Suprapubic skin (tissue), 4 donors: ENCODE data around the gene POLG2. TPM values are rescaled to one million over a fixed set of nuclear protein-coding genes. Genes with fewer than 3 reads are reported as not detected.

Experiments
- DNase-seq, 2 donors: peaks; one replicate each; pipeline ENCODE4 v3.0.0-alpha.2; 2019; ENCODE audit warnings: low spot score in 2 of 2
- H3K27ac ChIP-seq: fragments of 200-600 bp; sonication (generic); one replicate; pipeline ENCODE4 v1.5.1; 2019
- H3K27me3 ChIP-seq: fragments of 200-600 bp; sonication (generic); one replicate; pipeline ENCODE4 v1.5.1; 2019
- H3K36me3 ChIP-seq: fragments of 200-600 bp; sonication (generic); one replicate; pipeline ENCODE4 v1.5.1; 2019
- H3K4me1 ChIP-seq: fragments of 200-600 bp; sonication (generic); one replicate; pipeline ENCODE4 v1.5.1; 2019
- H3K4me3 ChIP-seq: fragments of 200-600 bp; sonication (generic); one replicate; pipeline ENCODE4 v1.5.1; 2019; ENCODE audit warnings: mild to moderate bottlenecking
- H3K9me3 ChIP-seq: fragments of 200-600 bp; sonication (generic); one replicate; pipeline ENCODE4 v1.5.1; 2019
- EP300 ChIP-seq: sonication (generic); formaldehyde crosslinking; IDR thresholded peaks from one replicate; pipeline ENCODE4 v1.6.1; 2017; ENCODE audit warnings: antibody characterized with exemption
- POLR2A ChIP-seq, 2 donors: fragments of 450-650 bp; IDR thresholded peaks; one replicate each; pipeline ENCODE4 v1.6.1; 2017; ENCODE audit warnings: antibody characterized with exemption in 2 of 2, mild to moderate bottlenecking in 2 of 2, moderate library complexity in 2 of 2
- POLR2AphosphoS5 ChIP-seq, 3 donors: sonication (generic); formaldehyde crosslinking; IDR thresholded peaks; one replicate each; pipeline ENCODE4 v1.6.1; 2017; ENCODE audit warnings: antibody characterized with exemption in 3 of 3
- WGBS: methylation state at CpG from one replicate; pipeline ENCODE4 v1.1.5; 2018; 5-methylcytosine and 5-hydroxymethylcytosine counted together
- total RNA-seq, 4 donors: library from RNA; depleted of rRNA; stranded (reverse); fragments of >200 nt; gene quantifications; one replicate each; pipeline ENCODE4 v1.1.0, GENCODE V29; 2016
- TF ChIP-seq, protein P1 (sequence below), 2 donors: fragments of 200-600 bp in 1 of 2; fragments of 450-650 bp in 1 of 2; sonication (generic) in 1 of 2; IDR thresholded peaks; one replicate each; pipeline ENCODE4 v1.5.1; 2016 to 2019; ENCODE audit warnings: antibody characterized with exemption in 2 of 2, mild to moderate bottlenecking in 1 of 2, moderate library complexity in 1 of 2

The POLG2 gene
- total RNA-seq, 4 donors from 2014 or later: 2.7 to 23.2 (median 5.0) TPM

DNA sequence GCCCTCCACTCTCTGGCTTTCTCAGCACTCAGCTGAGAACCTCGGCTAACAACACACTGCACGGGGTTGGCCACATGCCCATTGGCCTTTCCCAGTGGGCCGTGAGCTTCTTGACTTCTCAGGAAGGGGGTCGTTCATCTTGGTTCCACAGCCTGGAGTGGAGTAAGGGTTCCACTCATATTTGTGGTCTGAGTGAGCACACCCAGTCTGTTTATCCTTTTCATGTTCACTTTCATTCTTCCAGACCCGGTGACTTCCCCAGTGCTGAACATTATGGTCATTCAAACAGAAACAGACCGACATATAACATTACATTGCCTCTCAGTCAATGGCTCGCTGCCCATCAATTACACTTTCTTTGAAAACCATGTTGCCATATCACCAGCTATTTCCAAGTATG lies 39.7 kb downstream of the POLG2 start:
- no peak overlapping the region for H3K4me3 ChIP-seq
- no peak overlapping the region for H3K27ac ChIP-seq
- H3K36me3 ChIP-seq: no peaks in the 10 kb centered on the region
- H3K4me1 ChIP-seq: no peaks in the 10 kb centered on the region
- DNase-seq: no peak
- 79% methylated on average over 7 of the region's 7 CpGs for WGBS
- TF ChIP-seq, protein P1, sequence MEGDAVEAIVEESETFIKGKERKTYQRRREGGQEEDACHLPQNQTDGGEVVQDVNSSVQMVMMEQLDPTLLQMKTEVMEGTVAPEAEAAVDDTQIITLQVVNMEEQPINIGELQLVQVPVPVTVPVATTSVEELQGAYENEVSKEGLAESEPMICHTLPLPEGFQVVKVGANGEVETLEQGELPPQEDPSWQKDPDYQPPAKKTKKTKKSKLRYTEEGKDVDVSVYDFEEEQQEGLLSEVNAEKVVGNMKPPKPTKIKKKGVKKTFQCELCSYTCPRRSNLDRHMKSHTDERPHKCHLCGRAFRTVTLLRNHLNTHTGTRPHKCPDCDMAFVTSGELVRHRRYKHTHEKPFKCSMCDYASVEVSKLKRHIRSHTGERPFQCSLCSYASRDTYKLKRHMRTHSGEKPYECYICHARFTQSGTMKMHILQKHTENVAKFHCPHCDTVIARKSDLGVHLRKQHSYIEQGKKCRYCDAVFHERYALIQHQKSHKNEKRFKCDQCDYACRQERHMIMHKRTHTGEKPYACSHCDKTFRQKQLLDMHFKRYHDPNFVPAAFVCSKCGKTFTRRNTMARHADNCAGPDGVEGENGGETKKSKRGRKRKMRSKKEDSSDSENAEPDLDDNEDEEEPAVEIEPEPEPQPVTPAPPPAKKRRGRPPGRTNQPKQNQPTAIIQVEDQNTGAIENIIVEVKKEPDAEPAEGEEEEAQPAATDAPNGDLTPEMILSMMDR (IDR thresholded peaks at IDR 0.05): no peak
- no peak for TF ChIP-seq POLR2A (IDR thresholded peaks at IDR 0.05)
- TF ChIP-seq EP300: no peak
- no peak for TF ChIP-seq POLR2AphosphoS5 (IDR thresholded peaks at IDR 0.05)
- H3K9me3 ChIP-seq: no peaks in the 10 kb centered on the region
- no peaks in the 10 kb centered on the region for H3K27me3 ChIP-seq

DNA sequence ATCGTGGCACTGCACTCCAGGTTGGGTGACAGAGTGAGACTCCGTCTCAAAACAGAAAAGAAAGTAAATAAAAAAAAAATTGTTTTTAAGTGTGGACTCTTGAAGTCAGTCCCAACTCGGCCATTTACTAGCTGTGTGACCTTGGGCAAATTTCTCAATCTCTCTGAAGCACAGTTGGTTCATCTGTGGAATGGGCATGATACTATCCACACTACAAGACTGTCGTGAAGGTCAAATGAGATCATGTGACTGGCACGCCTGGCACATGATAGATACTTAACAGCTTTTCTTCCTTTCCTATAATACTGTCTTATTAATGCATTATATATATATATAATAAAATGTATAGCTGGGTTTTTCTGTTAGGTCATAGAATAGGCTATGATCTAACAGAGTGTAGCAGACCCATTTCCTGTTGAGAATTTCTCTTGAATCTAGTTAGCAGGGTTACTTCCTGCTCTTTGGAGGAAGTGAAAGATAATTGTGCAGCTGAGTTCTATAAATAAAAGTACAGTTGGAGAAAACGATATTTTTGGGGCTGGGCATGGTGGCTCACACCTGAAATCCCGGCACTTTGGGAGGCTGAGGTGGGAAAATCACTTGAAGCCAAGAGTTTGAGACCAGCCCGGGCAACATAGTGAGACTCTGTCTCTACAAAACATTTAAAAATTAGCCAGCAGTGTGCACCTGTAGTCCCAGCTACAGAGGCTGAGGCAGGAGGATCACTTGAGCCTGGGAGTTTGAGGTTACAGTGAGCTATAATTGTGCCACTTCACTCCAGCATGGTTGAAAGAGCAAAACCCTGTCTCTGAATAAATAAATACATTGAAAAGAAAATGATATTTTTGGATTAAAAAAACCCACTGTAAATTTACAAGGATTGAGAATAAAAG lies 40.6 kb downstream of the POLG2 start:
- Histone ChIP-seq H3K4me1 (no peaks in the 10 kb centered on the region), H3K4me3 (no peak overlapping the region), H3K9me3 (no peaks in the 10 kb centered on the region), H3K36me3 (no peaks in the 10 kb centered on the region), H3K27ac (no peak overlapping the region), H3K27me3 (no peaks in the 10 kb centered on the region)
- TF ChIP-seq EP300: no peak
- TF ChIP-seq, protein P1 (IDR thresholded peaks at IDR 0.05): no peak
- WGBS: 82% methylated on average over 8 of the region's 8 CpGs
- no peak for DNase-seq

- Histone ChIP-seq H3K27ac (peak overlapping the region; percentile 39), H3K36me3 (no peaks in the 10 kb centered on the region), H3K4me1 (peaks cover 4% of the 10 kb centered on the region), H3K4me3 (no peak overlapping the region), H3K9me3 (no peaks in the 10 kb centered on the region), H3K27me3 (no peaks in the 10 kb centered on the region)
- no peak for TF ChIP-seq POLR2A (IDR thresholded peaks at IDR 0.05)
- no peak for TF ChIP-seq POLR2AphosphoS5 (IDR thresholded peaks at IDR 0.05)
- TF ChIP-seq, protein P1 (IDR thresholded peaks at IDR 0.05): no peak
- TF ChIP-seq EP300: no peak
- DNase-seq: no peak
- 57% methylated on average over 3 of the region's 3 CpGs for WGBS
These were observed 47.3 kb downstream of the POLG2 start for GRCh38 chr17:64449545-64449944.

GRCh38 chr17:64448665-64449512 lies 48.0 kb downstream of the POLG2 start, which contains the start of gene MILR1:
MILR1 (plus strand) TSS chr17:64449115; CDS start chr17:64449169, 54 bp downstream.
- Histone ChIP-seq H3K4me1 (peaks cover 4% of the 10 kb centered on the region), H3K36me3 (no peaks in the 10 kb centered on the region), H3K9me3 (no peaks in the 10 kb centered on the region), H3K27me3 (no peaks in the 10 kb centered on the region), H3K4me3 (no peak within 1 kb of the TSS), H3K27ac (peak within 1 kb of the TSS; percentile 39)
- TF ChIP-seq EP300: no peak
- TF ChIP-seq, protein P1 (IDR thresholded peaks at IDR 0.05): no peak
- TF ChIP-seq POLR2A (IDR thresholded peaks at IDR 0.05): no peak
- DNase-seq: peak in 1 of 2 donors; percentile 66
- 43% methylated on average over 9 of the region's 10 CpGs for WGBS

DNA sequence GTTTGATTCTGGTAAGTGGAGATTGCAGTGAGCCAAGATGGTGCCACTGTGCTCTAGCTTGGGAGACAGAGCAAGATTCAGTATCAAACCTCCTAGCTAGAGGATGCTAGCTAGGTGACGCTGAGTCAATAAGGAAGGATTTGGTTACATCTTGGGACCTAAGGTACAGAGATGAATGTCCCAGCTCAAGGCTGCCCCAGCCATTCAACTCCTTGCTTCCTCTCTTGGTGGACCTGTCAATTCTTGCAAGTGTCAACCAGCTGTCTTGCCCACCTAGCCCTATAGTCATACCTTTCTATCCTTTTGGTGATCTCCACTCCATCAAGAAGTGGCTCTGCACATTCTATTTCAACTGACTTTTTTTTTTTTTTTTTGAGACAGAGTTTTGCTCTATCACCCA lies 49.3 kb downstream of the POLG2 start:
- no peaks in the 10 kb centered on the region for H3K27me3 ChIP-seq
- H3K27ac ChIP-seq: no peak overlapping the region
- DNase-seq: no peak
- H3K36me3 ChIP-seq: no peaks in the 10 kb centered on the region
- no peaks in the 10 kb centered on the region for H3K9me3 ChIP-seq
- TF ChIP-seq EP300 (no peak), POLR2AphosphoS5 (IDR thresholded peaks at IDR 0.05) (no peak), POLR2A (IDR thresholded peaks at IDR 0.05) (no peak)
- TF ChIP-seq, protein P1 (IDR thresholded peaks at IDR 0.05): no peak
- H3K4me1 ChIP-seq: peaks cover 4% of the 10 kb centered on the region
- WGBS: 96% methylated on average over 1 of the region's 1 CpG
- H3K4me3 ChIP-seq: no peak overlapping the region
